GM18907 (cell line): ENCODE measurements around the gene DDX28.
"Not testable (repeated sequence)": the region's sequence is repeated elsewhere in the genome, so short reads cannot be mapped to it uniquely, and the experiment has no call there.

Experiments
- ATAC-seq: cut with Tn5 transposase; IDR thresholded peaks from one replicate; pipeline ENCODE4 v1.9.1; 2021; ENCODE audit warnings: mild to moderate bottlenecking, moderate library complexity; ENCODE audit not compliant: unreplicated experiment

The DDX28 gene

GRCh38 chr16:68037841-68038597, 15.0 kb upstream of the DDX28 start:
- ATAC-seq: no peak

- no peak for ATAC-seq
These were observed 12.2 kb upstream of the DDX28 start for GRCh38 chr16:68035227-68035626.

GRCh38 chr16:68033101-68033500, 10.1 kb upstream of the DDX28 start:
- ATAC-seq: no peak

GRCh38 chr16:68031951-68032350, 8.9 kb upstream of the DDX28 start:
- ATAC-seq: no peak

- ATAC-seq: not testable (repeated sequence)
These were observed 7.1 kb upstream of the DDX28 start for GRCh38 chr16:68030108-68030507.

GRCh38 chr16:68028996-68029395, 6.0 kb upstream of the DDX28 start:
- ATAC-seq: no peak

GRCh38 chr16:68022278-68022727, 729 bp downstream of the DDX28 start:
- ATAC-seq: peak; percentile 13

- ATAC-seq: no peak
These were observed 1.5 kb downstream of the DDX28 start for GRCh38 chr16:68021490-68021889.

GRCh38 chr16:68019167-68019680, 3.8 kb downstream of the DDX28 start:
- no peak for ATAC-seq

GRCh38 chr16:68015681-68016080, 7.4 kb downstream of the DDX28 start, which contains the start of gene DPEP2NB:
Gene DPEP2NB, minus strand, starts transcription at chr16:68015911. Its CDS starts 141 bp downstream, at chr16:68015770.
- no peak for ATAC-seq

- ATAC-seq: no peak
These were observed 9.6 kb downstream of the DDX28 start for GRCh38 chr16:68013440-68013839.

- not testable (repeated sequence) for ATAC-seq
These were observed 13.2 kb downstream of the DDX28 start for GRCh38 chr16:68009872-68010271.

GRCh38 chr16:68009157-68009735, 13.8 kb downstream of the DDX28 start:
- ATAC-seq: no peak

GRCh38 chr16:68005786-68006286, 17.2 kb downstream of the DDX28 start:
- no peak for ATAC-seq

- ATAC-seq: no peak
These were observed 17.8 kb downstream of the DDX28 start for GRCh38 chr16:68005211-68005610.

- ATAC-seq: no peak
These were observed 20.0 kb downstream of the DDX28 start for GRCh38 chr16:68003031-68003430.

- no peak for ATAC-seq
These were observed 22.6 kb downstream of the DDX28 start for GRCh38 chr16:68000450-68000849.

GRCh38 chr16:67999985-68000384, 23.0 kb downstream of the DDX28 start:
- no peak for ATAC-seq

- not testable (repeated sequence) for ATAC-seq
These were observed 24.0 kb downstream of the DDX28 start, which contains the start of gene DPEP2 for GRCh38 chr16:67998779-67999688. Gene DPEP2, minus strand, starts transcription at chr16:67999484. Its CDS starts 6,272 bp downstream, at chr16:67993212.

GRCh38 chr16:67998231-67998778, 24.7 kb downstream of the DDX28 start:
- not testable (repeated sequence) for ATAC-seq
